Tibial nerve (tissue), 4 donors: ENCODE results near the gene BTNL3.

Source experiments
- EP300 ChIP-seq, 2 donors: sonication (generic); formaldehyde crosslinking; IDR thresholded peaks; one replicate each; pipeline ENCODE4 v1.6.1; 2017; ENCODE audit warnings: antibody characterized with exemption in 2 of 2, mild to moderate bottlenecking in 1 of 2
- POLR2A ChIP-seq, 2 donors: fragments of 450-650 bp; IDR thresholded peaks; one replicate each; pipeline ENCODE4 v1.6.1; 2017; ENCODE audit warnings: antibody characterized with exemption in 2 of 2, mild to moderate bottlenecking in 2 of 2, moderate library complexity in 2 of 2
- TF ChIP-seq, protein P1 (sequence below), 5 experiments: fragments of 200-600 bp in 3 of 5; fragments of 450-650 bp in 2 of 5; sonication (generic) in 3 of 5; IDR thresholded peaks; one replicate each; pipeline ENCODE4 v1.5.1; 2016 to 2019; ENCODE audit warnings: antibody characterized with exemption in 5 of 5, mild to moderate bottlenecking in 3 of 5, moderate library complexity in 2 of 5

DNA sequence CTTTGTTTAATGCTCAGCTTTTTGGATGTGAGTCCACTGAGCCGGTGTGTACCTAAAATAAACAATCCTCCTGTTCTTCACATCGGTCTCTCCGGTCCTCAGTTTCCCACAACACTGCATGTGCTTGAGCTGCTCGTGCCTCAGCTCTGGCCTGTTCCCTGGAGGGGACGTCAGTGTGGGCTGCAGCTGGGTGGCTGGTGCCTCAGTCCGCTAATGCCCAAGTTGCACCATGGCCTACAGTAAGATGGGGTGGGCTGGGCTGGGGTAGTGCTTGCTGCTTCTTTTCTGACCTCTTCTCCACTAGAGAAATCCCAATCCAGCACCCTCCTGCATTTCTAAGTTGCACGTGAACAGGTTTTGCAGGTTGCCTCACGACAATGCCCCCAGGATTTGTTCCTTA is 50.8 kb downstream of the BTNL3 start:
- TF ChIP-seq, protein P1, sequence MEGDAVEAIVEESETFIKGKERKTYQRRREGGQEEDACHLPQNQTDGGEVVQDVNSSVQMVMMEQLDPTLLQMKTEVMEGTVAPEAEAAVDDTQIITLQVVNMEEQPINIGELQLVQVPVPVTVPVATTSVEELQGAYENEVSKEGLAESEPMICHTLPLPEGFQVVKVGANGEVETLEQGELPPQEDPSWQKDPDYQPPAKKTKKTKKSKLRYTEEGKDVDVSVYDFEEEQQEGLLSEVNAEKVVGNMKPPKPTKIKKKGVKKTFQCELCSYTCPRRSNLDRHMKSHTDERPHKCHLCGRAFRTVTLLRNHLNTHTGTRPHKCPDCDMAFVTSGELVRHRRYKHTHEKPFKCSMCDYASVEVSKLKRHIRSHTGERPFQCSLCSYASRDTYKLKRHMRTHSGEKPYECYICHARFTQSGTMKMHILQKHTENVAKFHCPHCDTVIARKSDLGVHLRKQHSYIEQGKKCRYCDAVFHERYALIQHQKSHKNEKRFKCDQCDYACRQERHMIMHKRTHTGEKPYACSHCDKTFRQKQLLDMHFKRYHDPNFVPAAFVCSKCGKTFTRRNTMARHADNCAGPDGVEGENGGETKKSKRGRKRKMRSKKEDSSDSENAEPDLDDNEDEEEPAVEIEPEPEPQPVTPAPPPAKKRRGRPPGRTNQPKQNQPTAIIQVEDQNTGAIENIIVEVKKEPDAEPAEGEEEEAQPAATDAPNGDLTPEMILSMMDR (IDR thresholded peaks at IDR 0.05), result no peak
- TF ChIP-seq POLR2A (IDR thresholded peaks at IDR 0.05) (no peak), EP300 (IDR thresholded peaks at IDR 0.05) (no peak)
